Measurements from ENCODE around the gene MTCL1.

MTCL1 gene

DNA sequence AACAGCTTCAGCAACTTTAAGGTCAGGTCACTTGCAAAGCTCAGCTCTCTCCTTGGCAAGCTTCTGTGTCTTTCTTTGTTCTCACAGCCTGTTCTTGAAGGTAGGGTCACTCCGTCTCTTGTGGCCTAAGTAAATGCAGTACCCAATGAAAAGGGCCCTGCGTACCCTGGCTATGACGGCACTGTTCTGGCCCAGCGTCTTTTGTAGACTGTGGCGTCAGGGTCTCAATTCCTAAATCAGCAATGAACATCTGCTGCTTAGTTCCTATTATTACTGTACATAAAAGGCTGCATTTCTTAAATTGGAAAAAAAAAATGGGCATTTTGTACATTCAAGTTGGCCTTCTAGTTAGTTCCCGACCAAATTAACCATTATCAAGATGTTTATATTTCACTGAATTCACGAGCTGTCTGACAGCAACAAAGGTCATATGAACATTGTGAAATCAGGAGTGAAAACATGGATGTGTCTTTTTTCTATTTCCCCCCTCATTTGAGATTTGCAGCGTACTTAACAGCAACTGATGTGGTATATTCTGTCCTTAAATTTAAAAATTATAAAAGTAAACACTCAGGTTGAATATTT lies 17.0 kb upstream of the MTCL1 start:
- DNase-seq, result no peak

DNA sequence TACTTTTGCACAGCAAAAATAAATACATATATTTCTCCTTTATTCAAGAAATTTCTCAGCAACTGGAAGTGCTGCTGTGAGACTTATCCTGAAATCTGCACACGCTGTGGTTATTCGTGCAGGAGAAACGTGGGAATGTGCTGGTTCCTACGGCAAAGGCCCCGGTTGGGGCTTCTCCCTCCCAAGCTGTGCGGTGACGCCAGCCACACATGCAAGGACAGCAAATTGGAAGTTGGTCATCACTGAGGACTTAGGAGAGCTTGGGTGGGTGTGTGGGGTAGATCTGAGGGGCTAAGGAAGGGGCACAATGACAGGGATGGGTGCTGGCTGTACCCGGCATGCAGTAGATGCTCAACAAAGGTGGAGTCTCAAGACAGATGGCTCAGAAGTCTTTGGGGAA lies 16.5 kb upstream of the MTCL1 start:
- no peak for DNase-seq

DNA sequence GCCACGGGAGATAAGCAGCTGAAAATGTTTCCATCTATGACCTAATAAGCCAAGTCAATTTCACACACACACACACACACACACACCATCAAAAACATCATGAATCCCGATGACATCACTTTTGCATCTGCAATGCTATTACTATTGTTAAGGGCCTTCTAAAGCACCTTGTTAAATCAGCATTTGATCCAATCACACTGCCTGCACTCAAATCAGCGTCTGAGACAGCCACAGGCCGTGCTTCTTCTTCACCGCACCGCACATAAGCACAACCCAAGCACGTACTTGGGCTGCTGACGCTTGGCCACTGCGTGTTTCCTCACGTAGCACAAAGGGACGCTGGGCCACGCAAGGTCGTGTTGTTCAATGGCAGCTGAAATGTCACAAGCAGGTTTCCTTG lies 15.8 kb upstream of the MTCL1 start:
- no peak for DNase-seq

DNA sequence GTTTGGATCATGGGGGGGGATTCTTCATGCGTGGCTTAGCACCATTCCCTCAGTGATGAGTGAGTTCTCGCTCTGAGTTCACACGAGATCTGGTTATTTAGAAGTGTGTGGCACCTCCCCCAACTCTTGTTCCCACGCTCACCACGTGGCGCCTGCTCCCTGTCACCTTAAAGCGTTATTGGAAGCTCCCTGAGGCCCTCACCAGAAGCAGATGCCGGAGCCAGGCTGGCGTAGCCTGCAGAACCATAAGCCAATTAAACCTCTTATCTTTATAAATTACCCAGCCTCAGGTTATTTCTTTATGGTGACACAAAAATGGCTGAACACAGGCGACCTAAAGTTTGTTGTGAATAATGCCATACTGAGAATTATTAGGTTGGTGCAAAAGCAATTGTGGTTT lies 10.5 kb upstream of the MTCL1 start:
- DNase-seq, result no peak

DNA sequence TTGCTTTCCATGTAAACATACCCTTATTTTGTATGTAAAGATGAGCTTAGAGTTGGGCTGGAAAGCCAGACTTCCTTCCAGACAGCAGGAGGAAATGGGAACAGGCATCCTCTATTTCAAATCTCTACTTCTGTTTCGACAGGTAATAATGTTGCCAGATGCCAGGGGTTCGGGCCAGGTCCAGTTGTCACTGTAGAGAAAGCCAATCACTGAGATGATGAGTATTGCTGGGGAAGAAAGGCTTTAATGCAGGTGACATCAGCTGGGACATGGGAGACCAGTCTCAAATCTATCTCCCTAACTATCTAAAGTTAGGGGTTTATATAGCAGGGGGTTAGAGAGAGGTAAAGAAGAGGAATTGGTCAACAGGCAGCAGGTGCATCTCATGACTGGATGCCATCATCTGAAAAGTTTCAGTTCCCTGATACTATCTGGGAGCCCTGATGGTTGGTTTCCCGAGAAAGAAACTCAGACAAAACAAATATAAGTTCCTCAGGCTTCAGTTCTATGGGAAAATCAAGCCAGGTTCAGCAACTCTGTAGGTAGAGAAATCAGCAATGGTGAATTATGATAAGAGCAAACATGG lies 9.3 kb upstream of the MTCL1 start:
- DNase-seq, result no peak

DNA sequence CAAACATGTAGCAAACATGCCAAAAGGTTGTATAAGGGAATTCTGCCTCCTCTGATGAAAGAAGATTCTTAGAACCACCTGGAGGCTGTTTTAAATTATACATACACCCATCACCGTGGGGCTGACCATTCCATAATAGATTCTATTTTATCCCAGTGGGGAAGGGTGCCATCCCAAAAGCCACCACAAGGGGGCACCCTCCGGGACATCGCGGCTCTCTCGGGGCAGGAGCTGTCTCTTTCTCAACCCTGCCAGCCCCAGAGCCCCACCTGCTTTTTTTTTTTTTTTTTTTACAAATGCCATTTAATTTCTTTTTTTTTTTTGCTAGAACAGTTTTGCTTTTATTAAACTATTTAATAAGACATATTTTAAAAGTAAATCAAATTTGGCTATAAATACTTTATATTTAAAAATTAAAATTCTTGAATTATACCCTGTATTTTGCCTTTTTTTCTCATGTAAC lies 8.6 kb upstream of the MTCL1 start:
- peak; percentile 22 to 46 for DNase-seq

DNA sequence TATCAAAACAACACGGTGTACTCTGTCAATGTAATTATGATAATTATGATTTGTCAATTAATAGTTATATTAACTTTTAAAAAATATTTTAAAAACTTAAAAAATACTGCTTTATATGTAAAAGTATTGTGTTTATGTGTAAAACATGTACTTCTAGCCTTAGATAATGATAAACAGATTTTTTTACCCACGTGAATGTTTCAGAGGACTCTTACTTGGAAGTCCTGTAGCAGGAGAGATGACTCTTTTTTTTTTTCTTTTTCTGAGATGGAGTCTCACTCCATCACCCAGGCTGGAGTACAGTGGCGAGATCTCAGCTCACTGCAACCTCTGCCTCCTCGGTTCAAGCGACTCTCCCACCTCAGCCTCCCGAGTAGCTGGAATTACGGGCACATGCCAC lies 6.2 kb upstream of the MTCL1 start:
- no peak for DNase-seq

DNA sequence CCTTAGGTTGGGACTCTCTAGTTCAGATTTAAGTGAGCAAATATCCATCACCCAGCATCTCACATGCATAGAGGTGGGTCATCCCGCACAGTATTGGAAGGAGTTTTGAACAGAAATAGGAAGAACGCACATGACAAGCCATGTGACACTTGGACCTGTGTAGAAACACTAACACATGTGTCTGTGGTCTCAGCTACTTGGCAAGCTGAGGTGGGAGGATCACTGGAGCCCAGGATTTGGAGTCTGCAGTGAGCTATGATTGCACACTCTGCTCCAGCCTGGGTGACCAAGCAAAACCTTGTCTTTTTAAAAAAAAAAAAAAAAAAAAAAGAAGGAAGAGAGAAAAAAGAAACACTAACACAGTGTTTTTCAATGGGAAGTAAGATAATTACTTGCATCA lies 5.4 kb upstream of the MTCL1 start:
- no peak for DNase-seq

DNA sequence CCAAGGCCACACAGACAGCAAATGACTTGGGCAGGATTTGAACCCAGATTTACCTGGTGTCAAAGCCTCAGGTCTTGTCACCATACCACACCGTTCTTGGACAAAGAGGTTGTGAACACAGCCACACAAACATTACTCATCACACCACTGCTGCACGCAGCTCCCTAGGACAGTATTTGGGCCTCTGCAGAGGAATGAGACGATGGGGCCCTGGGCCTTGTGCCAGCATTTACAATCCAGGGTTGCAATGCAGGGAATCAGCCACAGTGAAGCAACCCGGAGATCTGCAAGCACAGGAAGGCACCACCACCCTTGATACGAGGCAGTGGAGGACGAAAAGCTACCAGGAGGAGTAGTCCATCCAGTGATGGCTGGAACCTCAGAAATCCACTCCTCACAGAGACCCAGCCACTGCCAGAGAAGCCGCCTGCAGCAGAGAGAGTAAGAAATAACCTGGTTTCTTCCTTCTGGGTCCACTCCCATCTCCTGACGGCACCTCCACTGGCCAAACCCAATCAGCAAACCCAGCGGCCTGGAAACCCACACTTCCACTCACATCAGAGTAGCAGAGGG lies 3.7 kb upstream of the MTCL1 start:
- no peak for DNase-seq

DNA sequence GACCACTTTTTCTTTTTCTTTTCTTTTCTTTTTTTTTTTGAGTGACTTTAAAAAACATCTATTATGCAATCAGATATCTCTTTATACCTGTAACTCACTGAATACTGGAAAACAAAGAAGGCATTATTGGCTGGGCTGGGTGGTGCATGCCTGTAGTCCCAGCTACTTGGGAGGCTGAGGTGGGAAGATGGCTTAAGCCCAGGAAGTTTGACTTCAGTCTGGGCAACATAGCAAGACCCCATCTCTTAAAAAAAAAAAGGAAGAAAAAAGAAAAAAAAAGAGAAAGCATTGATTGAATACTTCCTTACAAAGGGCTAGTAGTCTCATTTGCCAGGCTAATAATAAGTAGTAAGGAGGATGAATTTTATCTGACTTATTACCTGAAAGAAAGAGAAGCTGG lies 2.7 kb upstream of the MTCL1 start:
- no peak for DNase-seq

DNA sequence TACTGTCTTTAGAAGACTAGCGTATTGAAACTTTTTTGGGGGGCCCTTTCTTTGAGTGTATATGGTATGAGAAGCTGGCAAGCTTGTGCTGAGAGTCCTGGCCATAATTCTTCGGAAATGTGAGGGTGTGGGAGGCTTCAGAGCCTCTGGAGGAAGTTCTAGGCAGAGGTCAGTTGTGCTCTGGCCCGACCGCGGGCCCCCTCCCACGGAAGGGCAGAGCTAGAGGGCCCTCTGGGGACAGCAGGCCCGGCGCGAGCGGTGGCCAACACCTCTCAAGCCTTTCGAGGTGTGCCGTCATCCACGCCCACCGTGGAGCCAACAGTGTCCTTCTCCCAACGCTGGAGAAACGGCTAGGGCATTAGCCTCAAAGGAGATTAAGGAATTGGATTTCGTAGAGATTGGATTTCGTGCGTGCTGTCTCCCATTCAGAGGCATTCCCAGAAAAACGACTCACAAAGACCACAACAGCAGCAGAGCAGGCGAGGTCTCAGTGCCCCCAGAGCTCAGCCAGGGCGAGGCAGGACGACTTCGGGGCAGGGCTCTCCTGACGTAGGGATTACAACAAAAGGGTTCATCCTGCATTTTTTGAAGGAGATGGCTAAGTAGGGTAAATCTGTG lies 2.2 kb upstream of the MTCL1 start:
- no peak for DNase-seq

DNA sequence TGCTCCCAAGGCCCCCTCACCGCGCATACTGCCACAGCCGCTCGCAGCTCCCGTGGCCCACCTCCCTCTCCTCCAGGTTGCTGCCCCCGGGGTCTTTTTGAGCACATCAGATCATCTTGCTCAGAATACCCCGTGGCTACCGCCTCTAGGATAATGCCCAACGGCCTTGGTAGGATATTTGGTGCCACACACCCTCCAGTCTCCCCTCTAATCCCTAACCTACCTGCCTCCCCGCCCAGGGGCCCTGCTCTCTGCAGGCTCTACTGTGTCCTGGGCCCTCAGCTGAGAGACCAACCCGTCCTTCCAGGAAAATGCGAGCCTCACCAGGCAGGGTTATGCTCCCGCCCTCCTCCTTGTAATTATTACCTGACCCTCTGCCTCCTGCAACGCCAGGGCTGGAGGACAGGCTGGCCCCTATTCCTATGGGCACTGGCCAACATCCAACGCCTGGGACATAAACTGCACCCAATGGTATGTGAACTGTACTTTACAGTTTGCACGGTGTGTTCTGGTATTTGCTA lies 1.5 kb upstream of the MTCL1 start:
- no peak for DNase-seq

DNA sequence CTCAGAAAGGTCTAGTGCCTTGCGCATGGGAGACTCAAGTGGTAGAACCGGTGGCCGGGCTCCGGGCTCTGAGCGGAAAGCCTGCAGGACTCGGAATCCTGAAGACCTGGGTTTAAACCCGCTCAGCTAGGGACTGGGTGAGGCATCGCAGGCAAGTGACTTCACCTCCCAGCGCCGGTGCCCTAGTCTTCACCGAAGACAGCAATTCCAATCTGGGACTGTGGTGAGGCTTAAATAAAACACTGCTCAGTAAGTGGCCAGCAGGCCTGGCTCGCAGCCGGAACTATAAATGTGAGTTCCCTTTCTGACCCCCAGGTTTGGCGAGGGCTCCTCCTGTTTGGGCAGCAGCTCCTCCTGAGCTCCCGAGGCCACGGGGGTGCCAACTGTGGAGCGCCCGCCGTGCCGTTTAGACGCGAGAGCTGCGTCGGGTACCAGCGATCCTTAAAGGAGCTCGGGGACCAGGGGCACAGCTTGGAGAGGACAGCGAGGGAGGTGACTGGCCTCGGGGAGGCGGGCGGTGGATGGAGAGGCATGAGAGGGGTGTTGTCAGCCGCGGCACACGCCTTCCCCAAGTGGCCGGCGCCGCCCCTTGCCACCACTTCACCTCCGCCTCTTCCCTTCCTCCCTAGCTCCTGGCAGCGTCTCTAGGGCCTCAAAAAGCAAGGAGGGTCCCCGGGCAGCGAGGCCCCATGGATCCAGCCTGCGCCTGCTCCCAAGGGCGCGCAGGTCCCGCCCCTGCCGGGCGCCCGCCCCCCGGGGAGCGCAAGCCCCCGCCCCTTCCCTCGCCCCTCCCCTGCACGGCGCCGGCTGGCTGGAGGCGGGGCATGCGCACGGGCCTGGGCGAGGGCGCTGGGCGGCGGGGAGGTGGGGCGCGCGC lies 757 bp upstream of the MTCL1 start:
- DNase-seq, result peak; percentile 41 to 63

DNA sequence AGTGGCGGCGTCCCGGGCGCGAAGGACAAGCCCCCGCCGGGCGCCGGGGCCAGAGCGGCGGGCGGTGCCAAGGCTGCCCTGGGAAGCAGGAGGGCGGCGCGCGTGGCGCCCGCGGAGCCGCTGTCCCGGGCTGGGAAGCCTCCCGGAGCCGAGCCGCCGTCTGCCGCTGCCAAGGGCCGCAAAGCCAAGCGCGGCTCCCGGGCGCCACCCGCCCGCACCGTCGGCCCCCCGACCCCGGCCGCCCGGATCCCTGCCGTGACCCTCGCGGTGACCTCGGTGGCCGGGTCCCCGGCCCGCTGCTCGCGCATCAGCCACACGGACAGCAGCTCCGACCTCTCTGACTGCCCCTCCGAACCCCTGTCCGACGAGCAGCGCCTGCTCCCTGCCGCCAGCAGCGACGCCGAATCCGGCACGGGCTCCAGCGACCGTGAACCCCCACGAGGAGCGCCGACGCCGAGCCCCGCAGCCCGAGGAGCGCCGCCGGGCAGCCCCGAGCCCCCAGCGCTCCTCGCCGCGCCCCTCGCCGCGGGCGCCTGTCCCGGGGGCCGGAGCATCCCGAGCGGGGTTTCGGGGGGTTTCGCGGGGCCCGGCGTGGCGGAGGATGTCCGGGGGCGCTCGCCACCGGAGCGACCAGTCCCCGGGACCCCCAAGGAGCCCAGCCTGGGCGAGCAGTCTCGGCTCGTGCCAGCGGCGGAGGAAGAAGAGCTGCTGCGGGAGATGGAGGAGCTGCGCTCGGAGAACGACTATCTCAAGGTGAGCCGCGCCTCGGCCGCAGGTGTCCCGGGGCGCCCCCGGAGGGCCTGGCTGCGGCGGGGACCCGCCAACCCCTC lies 820 bp downstream of the MTCL1 start:
- no peak for DNase-seq

DNA sequence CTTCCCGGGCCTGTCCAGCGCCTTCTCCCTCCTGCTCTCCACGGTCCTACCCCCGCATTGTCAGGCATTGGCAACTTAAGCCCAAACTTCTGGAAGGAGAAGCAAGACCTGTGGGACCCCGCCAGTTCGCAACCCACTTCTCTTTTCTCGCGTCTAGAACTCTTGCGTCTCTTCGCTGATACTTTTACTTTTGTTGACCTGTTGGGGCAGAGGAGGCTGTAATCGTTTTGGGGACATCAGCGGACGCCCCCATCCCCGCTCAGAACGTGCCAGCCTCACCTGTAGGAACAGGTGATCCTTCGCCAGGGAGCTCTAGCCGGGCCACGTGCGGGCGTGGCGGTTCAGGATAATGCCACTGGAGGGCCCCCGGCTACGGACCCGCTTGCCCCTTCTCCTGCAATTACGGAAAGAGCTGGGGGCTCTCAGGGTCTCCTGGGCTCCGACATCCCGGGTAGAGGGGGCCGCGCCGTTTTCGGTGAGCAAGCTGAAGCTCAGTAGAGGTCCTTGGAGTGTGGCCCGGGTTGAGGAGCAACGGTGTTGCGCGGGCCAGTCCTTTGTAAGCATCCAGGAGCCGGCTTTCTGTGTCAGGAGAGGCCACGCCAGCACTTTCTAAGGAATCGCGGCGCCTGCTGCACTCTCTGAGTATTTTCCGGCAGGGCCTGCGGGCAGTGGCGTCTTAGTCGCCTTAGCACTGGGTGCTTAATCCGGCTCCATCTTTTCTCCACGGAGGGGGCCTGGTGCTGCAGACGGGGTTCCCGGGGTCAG lies 1.6 kb downstream of the MTCL1 start:
- no peak for DNase-seq

DNA sequence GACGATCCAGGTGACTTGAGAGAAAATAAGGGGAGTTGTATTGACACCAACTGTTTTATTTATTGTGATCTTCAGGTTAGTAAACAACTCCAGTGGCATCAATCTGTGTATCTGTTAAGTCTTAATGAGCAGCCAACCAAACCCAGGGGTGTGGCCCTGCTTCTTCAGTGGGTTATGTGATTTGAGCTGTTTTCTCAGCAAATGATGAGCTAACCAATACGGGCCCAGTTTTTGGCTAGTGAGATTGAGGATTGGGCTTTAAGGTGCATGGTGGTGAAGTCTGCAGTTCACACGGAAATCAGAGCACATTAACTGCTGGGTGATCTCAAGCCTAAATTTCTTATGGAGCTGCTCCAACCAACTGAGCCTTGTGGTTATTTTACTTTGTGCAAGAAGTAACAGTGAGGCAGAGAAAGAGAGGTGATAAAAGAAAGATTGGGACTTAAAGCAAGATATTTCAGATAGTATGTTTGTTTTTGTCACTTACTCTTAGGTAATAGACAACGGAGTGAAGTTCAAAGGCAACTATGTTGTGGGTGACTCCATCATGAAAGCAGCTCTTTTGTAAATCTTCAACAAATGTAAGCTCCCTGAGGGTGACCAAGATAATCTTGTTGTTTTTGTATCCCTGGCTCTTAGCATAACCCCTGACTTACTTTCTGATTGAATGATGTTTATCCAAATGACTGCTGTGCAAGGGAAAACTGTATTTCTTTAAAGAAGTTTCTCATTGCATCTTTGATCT lies 2.4 kb downstream of the MTCL1 start:
- DNase-seq, result no peak

DNA sequence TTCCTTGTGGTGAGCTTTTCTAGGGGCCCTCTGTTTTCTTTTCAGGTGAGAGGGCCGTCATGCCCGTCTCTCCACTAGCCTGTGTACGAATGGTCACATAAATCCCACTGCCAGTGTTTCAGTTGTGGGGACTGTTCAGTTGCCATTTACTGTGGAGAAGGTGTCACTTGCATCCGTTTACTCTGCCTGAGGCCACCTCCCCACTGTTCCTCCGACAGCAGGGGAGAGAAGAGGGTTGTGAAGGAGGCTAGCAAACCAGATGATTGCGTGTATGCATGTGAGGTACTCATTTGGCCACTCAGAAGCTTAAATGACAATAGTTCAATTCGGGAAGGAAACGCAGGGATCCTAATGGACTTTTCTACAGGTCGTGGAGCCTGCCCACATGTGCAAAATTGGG lies 3.3 kb downstream of the MTCL1 start:
- DNase-seq, result no peak

DNA sequence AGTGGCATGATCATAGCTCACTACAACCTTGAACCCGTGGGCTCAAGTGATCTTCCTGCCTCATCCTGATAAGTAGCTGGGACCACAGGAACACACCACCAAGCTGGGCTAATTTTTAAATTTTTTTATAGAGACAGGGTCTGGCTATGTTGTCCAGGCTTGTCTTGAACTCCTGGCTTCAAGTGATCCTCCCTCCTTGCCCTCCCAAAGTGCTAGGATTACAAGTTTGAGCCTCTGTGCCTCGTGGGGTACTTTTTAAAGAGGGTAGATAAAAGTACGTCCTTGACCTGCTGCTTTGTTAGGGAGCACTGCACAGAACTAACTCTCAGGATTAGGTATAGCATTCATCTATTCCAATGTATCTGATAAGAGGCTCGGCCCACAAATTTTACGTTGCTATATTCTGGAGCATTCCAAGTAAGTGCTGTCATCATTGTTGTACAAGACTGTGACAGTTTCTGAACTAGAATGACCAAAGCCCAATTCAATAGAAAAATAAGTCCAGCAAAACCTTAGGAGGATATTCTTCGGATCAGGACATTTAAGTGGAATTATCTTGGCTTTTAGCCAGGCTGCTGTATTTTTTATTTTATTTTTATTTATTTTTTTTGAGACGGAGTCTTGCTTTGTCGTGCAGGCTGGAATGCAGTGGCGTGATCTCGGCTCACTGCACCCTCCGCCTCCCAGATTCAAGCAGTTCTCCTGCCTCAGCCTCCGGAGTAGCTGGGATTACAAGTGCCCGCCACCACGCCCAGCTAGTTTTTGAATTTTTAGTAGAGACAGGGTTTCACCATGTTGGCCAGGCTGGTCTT lies 4.1 kb downstream of the MTCL1 start:
- no peak for DNase-seq

DNA sequence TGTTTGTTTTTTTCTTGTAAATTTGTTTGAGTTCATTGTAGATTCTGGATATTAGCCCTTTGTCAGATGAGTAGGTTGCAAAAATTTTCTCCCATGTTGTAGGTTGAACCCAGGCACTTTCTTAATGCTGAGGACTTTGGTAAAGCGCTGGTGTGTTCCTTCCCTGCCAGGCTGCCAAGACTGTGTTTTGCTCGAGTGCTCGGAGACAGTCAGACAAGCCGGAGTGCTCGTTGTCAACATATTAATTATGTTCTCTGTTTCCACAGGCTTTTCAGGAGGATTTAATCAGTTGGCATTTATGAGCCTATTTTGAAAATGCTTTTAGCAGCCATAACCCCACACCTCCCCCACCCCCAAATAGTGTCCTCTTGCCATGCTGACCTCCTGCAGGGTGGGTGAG lies 6.4 kb downstream of the MTCL1 start:
- no peak for DNase-seq

DNA sequence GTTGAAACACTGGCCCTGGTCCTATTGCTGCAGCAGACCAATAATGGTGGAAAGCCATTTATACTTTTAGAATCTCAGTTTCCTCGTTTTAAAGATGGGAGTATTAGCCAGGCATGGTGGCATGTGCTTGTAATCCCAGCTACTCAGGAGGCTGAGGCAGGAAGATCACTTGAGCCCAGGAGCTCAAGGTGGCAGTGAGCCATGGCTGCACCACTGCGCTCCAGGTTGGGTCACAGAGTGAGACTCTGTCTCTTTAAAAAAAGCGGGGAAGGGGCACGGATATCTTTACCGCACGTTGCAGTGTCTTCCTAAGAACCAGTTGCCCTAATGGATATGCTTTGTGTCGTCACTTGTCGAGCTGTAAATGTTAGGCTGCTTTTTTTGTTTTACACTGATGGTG lies 8.3 kb downstream of the MTCL1 start:
- DNase-seq, result no peak

All from AML-193 (cell line).